Activated gamma-delta T cell treated with Interleukin-2 at 50 U/mL for 16 hours (primary cell): ENCODE data around the gene CNGB1.
"Not testable (repeated sequence)": the region's sequence is repeated elsewhere in the genome, so short reads cannot be mapped to it uniquely, and the experiment has no call there.

ENCODE experiments used
- DNase-seq: peaks from one replicate; pipeline ENCODE4 v3.0.0-alpha.2; 2020

CNGB1 gene

GRCh38 chr16:57882792-57883191 lies 88.1 kb downstream of the CNGB1 start:
- DNase-seq, result no peak

GRCh38 chr16:57882206-57882605 lies 88.7 kb downstream of the CNGB1 start:
- DNase-seq, result no peak

GRCh38 chr16:57878586-57878985 lies 92.3 kb downstream of the CNGB1 start:
- DNase-seq, result no peak

GRCh38 chr16:57876210-57876609 lies 94.7 kb downstream of the CNGB1 start:
- no peak for DNase-seq

- no peak for DNase-seq
Measured at GRCh38 chr16:57875347-57875746, 95.6 kb downstream of the CNGB1 start.

- no peak for DNase-seq
Measured at GRCh38 chr16:57873218-57873617, 97.7 kb downstream of the CNGB1 start.

- DNase-seq, result not testable (repeated sequence)
Measured at GRCh38 chr16:57872764-57873163, 98.2 kb downstream of the CNGB1 start.

GRCh38 chr16:57871456-57871855 lies 99.5 kb downstream of the CNGB1 start:
- no peak for DNase-seq

GRCh38 chr16:57870753-57871454 lies 100.0 kb downstream of the CNGB1 start:
- no peak for DNase-seq

GRCh38 chr16:57868913-57869520 lies 101.9 kb downstream of the CNGB1 start:
- no peak for DNase-seq

GRCh38 chr16:57867000-57867561 lies 103.8 kb downstream of the CNGB1 start:
- no peak for DNase-seq

GRCh38 chr16:57866529-57866918 lies 104.4 kb downstream of the CNGB1 start:
- no peak for DNase-seq

- no peak for DNase-seq
Measured at GRCh38 chr16:57865746-57866528, 105.0 kb downstream of the CNGB1 start.

- no peak for DNase-seq
Measured at GRCh38 chr16:57863434-57864160, 107.3 kb downstream of the CNGB1 start.

GRCh38 chr16:57862698-57863433 lies 108.1 kb downstream of the CNGB1 start:
- DNase-seq, result no peak

- no peak for DNase-seq
Measured at GRCh38 chr16:57859331-57859730, 111.6 kb downstream of the CNGB1 start.

GRCh38 chr16:57858635-57859034 lies 112.3 kb downstream of the CNGB1 start:
- DNase-seq, result no peak

GRCh38 chr16:57857991-57858390 lies 112.9 kb downstream of the CNGB1 start:
- DNase-seq, result not testable (repeated sequence)

GRCh38 chr16:57855188-57855587 lies 115.7 kb downstream of the CNGB1 start:
- DNase-seq, result no peak

GRCh38 chr16:57852189-57852588 lies 118.7 kb downstream of the CNGB1 start:
- no peak for DNase-seq

GRCh38 chr16:57848181-57848580 lies 122.7 kb downstream of the CNGB1 start:
- DNase-seq, result no peak

GRCh38 chr16:57846931-57847330 lies 124.0 kb downstream of the CNGB1 start:
- DNase-seq, result not testable (repeated sequence)
